ENCODE measurements around the gene NOC2L.

DNA sequence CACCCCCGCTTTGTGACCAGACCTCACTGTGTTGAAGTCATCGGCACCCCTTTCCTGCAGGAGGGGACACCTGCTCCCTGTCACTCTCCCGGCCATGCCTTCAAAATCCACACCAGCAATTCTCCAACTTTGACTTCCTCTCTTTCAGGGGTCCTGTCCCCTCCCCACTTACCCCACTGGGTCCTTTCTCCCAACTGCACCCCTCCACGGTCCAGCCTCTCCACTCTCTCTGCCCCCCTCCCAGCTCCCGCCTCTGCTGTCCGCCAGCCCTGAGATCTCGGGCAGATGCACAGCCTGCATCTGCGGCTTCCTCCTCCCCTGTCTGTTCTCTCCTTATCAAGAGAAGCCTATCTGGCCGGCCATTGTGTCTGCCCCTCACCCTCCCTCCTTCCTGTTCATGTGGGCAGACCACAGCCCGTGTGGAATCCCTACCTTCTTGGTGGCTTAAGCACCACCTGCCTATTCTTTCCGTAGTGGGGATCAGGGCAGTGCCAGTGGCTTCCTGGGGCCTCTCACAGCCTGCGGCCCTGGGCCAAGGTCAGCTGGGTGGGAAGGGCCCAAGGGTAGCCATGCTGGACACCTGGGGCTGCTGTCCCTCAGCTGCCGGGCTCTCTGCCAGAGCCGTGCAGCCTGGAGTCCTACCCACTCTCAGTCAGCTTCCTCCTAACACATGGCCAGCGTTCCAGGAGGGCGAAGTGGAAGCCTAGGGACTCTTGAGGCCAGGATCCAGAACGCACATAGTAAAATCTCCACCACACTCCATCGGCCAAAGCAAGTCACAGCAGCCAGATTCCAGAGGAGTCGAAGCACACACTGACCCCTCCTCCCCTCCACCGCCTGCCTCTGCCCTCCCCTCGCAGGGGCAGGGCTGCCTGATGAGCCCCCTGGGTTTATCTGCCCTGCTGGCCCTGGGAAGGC lies 46.0 kb upstream of the NOC2L start:
- TF ChIP-seq, protein P1, sequence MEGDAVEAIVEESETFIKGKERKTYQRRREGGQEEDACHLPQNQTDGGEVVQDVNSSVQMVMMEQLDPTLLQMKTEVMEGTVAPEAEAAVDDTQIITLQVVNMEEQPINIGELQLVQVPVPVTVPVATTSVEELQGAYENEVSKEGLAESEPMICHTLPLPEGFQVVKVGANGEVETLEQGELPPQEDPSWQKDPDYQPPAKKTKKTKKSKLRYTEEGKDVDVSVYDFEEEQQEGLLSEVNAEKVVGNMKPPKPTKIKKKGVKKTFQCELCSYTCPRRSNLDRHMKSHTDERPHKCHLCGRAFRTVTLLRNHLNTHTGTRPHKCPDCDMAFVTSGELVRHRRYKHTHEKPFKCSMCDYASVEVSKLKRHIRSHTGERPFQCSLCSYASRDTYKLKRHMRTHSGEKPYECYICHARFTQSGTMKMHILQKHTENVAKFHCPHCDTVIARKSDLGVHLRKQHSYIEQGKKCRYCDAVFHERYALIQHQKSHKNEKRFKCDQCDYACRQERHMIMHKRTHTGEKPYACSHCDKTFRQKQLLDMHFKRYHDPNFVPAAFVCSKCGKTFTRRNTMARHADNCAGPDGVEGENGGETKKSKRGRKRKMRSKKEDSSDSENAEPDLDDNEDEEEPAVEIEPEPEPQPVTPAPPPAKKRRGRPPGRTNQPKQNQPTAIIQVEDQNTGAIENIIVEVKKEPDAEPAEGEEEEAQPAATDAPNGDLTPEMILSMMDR (conservative IDR thresholded peaks at IDR 0.05; ENCODE audit: low read length), result no peak
- TF ChIP-seq EZH2phosphoT487 (IDR thresholded peaks at IDR 0.05; ENCODE audit: borderline replicate concordance, low read depth, low read length), result no peak

All from OCI-LY7 (cell line).